ENCODE results near the gene APEH. TPM values are rescaled to one million over a fixed set of nuclear protein-coding genes. Genes with fewer than 3 reads are reported as not detected.

The APEH gene
- total RNA-seq, 1 experiment from 2014 or later: 215 TPM

DNA sequence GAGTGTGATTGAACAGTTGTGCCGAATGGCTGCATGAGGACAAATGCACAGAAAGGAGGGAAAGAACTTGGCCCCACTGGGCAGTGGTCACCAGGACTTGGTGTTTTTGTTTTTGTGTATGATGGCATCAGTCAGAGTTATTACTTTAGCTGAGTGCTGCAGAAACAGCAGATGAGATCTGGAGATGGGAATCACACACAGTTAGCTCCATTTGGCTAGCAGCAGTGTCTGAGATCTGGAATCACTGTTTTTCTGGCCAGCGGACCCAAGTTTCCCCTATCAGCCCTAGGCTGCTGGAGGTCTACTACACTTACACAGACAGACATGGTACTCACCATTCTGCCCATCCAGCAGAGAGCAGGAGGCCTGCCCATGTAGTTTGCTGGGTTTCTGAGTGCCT, 45.9 kb upstream of the APEH start:
- H3K4ac ChIP-seq (ENCODE audit: low read depth, low read length): no peak overlapping the region
- DNase-seq: no peak
- no peaks in the 10 kb centered on the region for H3K79me1 ChIP-seq (ENCODE audit: insufficient read depth, low read depth, low read length, poor library complexity, severe bottlenecking)
- H2BK20ac ChIP-seq (ENCODE audit: low read depth, low read length, poor library complexity, severe bottlenecking): no peak overlapping the region
- no peak overlapping the region for H4K8ac ChIP-seq (replicated peaks; ENCODE audit: insufficient read length, low read depth, low read length)
- Mint-ChIP-seq H3K4me1 (no peaks in the 10 kb centered on the region), H3K27ac (no peak overlapping the region), H3K27me3 (ENCODE audit: low read depth) (peaks cover 6% of the 10 kb centered on the region), H3K4me3 (no peak overlapping the region), H3K36me3 (ENCODE audit: insufficient read depth in 1 of 3, low read depth in 3 of 3) (peaks cover 0 to 10% (median 4%) of the 10 kb centered on the region in 3 experiments; a peak in 5 of 7 replicates), H3K9me3 (peaks cover 5 to 12% of the 10 kb centered on the region in 2 experiments; a peak in 3 of 5 replicates)
- no peak overlapping the region for H2BK15ac ChIP-seq (ENCODE audit: low read depth, low read length)
- H3K79me2 ChIP-seq (ENCODE audit: insufficient read depth, low read length): no peaks in the 10 kb centered on the region
- H3K4me1 ChIP-seq (ENCODE audit: insufficient read depth, low read length): no peaks in the 10 kb centered on the region
- WGBS (ENCODE audit: extremely low coverage, insufficient read length, low lambda C conversion rate): no CpG with 5 or more reads among the region's 2 CpGs
- no peak overlapping the region for H3K9ac ChIP-seq (ENCODE audit: extremely low read depth, insufficient read length, low read length)
- no peak overlapping the region for H3T11ph ChIP-seq (ENCODE audit: low read length)
- TF ChIP-seq, protein P1, sequence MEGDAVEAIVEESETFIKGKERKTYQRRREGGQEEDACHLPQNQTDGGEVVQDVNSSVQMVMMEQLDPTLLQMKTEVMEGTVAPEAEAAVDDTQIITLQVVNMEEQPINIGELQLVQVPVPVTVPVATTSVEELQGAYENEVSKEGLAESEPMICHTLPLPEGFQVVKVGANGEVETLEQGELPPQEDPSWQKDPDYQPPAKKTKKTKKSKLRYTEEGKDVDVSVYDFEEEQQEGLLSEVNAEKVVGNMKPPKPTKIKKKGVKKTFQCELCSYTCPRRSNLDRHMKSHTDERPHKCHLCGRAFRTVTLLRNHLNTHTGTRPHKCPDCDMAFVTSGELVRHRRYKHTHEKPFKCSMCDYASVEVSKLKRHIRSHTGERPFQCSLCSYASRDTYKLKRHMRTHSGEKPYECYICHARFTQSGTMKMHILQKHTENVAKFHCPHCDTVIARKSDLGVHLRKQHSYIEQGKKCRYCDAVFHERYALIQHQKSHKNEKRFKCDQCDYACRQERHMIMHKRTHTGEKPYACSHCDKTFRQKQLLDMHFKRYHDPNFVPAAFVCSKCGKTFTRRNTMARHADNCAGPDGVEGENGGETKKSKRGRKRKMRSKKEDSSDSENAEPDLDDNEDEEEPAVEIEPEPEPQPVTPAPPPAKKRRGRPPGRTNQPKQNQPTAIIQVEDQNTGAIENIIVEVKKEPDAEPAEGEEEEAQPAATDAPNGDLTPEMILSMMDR (conservative IDR thresholded peaks at IDR 0.05): no peak
- H3K9me3 ChIP-seq (ENCODE audit: control insufficient read depth, low read depth, low read length): no peaks in the 10 kb centered on the region
- H3K23me2 ChIP-seq (ENCODE audit: insufficient read length, low read depth, low read length, poor library complexity, severe bottlenecking): no peaks in the 10 kb centered on the region
- H3K14ac ChIP-seq (ENCODE audit: insufficient read depth, low read length): no peak overlapping the region
- no peak overlapping the region for H3K56ac ChIP-seq (ENCODE audit: insufficient read length, low read depth, low read length)
- H4K20me1 ChIP-seq (ENCODE audit: control insufficient read depth, insufficient read depth, insufficient read length): no peaks in the 10 kb centered on the region
- no peak overlapping the region for H3K23ac ChIP-seq (ENCODE audit: insufficient read length, low read depth, low read length)
- H3K27ac ChIP-seq (ENCODE audit: insufficient read length, low read depth, low read length): no peak overlapping the region
- H4K5ac ChIP-seq (ENCODE audit: insufficient read length, low read depth, low read length): no peak overlapping the region
- H2BK12ac ChIP-seq (ENCODE audit: insufficient read length, low read depth, low read length): no peak overlapping the region
- no peak overlapping the region for H2BK5ac ChIP-seq (ENCODE audit: insufficient read length, low read length)
- H3K4me2 ChIP-seq (ENCODE audit: insufficient read depth, insufficient read length, low read length): no peak overlapping the region
- H4K91ac ChIP-seq (ENCODE audit: insufficient read length, low read depth, low read length): no peak overlapping the region
- H2BK120ac ChIP-seq (ENCODE audit: low read depth, low read length, poor library complexity, severe bottlenecking): no peak overlapping the region
- H2AFZ ChIP-seq (ENCODE audit: low read length): no peak overlapping the region
- no peaks in the 10 kb centered on the region for H3K27me3 ChIP-seq (ENCODE audit: insufficient read depth, low read length)
- no peak overlapping the region for H2AK5ac ChIP-seq (ENCODE audit: insufficient read length, low read length)
- H3K18ac ChIP-seq (ENCODE audit: insufficient read length, low read depth, low read length): no peak overlapping the region
